HG03439 (cell line): Measurements from ENCODE around the gene LHPP.

Source experiments
- ATAC-seq: cut with Tn5 transposase; IDR thresholded peaks from one replicate; pipeline ENCODE4 v1.9.1; 2021; ENCODE audit warnings: mild to moderate bottlenecking, moderate library complexity; ENCODE audit not compliant: unreplicated experiment

The LHPP gene

DNA sequence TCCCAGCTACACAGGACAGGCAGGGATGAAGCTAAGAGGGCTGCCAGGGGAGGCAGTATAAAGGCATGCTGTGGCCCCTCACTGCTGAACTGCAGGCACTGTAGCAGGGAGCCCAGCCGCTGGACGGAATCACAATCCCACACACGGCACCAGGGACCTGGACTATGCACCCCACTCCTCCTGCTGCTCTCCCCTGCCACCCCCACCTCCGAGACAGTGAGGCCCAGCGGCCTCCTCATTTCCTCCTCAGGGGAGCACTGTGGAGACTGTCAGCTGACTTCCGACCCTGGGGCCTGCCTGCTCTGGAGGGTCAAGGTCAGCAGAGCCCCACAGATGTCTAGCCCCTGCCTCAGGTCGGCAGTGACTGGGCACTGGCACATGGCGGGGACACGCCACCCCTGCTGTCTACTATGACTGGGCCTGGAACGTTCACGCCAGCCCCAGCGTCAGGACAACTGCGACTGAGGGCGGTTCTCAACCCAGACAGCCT lies 189.8 kb downstream of the LHPP start:
- ATAC-seq, result no peak

GRCh38 chr10:124652200-124652599 lies 190.6 kb downstream of the LHPP start:
- no peak for ATAC-seq

DNA sequence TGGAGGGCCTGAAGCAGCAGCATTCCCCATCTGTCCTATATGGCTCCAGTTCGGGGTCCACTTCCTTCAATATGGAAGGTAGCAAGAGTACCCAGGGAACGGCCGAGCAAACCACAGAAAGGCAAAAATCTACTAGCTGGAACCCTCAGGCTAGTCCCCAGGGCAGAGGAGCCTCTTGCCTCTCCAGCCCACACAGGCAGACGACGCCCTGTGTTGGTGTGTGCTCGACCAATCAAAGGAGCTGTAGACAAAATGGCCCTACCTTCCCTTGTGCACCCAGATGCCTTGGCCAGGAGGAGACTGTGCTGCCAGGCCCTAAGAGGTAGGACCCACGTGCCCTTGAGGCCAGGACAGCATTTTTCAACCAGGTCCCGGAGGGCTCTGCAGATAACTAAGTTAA lies 191.1 kb downstream of the LHPP start:
- ATAC-seq, result no peak

DNA sequence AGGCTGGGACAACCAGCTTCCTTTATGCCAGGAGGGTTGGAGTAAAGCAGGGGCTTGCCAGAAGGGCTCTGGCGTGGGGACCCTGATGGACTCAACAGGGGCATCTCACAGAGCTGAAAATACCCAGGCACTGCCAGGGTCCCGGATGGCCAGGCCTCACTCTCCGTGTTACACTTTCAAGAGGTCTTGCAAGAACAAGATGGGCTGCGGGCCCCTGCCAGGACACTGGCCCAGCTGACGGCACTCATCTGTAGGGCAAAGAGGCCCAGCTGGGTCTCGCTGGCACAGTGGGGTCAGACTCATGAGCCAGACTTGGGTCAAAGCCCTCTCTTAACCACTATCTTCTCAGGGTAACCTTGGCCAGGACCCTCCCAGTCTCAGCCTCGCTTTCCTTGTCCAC lies 191.7 kb downstream of the LHPP start:
- no peak for ATAC-seq

DNA sequence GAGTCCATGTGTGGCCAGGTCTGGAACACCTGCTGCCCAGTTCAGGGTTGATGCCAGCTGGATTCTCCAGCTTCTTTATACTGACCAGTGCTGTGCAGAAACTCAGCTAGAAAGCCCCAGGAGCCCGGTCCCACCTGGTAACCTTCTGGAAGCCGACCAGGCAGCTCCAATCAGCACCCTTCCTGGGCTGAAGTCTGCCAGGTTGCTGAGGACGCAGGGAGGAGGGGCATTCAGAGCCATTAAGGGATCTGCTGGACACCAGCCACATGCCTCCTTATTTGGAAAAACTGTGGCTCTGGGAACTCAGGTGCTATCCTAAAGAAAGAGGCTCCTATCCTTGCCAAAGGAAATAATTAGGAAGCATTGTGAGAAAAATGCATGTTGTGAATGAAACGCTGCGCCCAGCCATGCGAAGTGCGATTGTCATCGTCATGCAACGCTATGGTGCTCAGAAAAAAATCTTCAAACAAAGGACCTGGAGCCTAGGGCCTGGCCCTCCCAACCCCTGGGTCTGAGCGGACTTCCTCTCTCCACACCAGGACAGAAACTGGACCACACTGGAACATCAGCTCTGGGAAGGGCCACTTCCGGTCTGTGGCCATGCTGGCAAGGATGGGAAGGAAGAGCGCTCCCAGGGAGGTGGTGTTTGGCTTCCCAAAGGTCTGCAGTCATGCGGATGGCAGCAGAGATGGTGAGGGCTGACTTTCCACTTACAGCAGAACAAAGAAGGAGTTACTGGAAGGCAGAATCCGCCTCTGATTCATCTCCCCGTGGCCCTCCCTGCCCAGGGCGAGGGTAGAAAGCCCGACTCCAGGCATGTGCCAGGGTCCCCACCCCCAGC lies 192.4 kb downstream of the LHPP start:
- no peak for ATAC-seq

DNA sequence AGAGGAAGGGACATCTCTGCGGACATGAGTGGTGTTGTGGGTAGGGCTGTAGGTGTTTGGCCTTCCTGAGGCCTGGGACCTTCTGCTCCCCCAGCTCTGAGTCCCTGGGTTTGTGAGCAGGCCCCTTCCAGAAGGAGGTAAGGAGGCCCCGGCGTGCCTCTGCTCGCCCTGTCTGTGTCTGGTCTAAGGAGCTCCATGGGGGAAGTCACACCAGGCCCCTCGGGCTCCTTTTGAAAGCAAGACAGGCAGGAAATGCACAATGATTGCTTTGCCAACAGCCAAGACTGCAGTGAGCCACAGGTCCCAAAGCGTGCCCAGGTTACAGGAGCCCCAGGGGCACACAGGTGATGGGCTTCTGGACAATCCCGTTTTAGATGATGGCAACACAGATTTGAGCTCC lies 193.1 kb downstream of the LHPP start:
- ATAC-seq, result no peak

- ATAC-seq, result no peak
Observed at GRCh38 chr10:124655191-124656112, 193.8 kb downstream of the LHPP start.

- no peak for ATAC-seq
Observed at GRCh38 chr10:124656113-124656490, 194.5 kb downstream of the LHPP start.

- ATAC-seq, result no peak
Observed at GRCh38 chr10:124656541-124656940, 194.9 kb downstream of the LHPP start.

- ATAC-seq, result no peak
Observed at GRCh38 chr10:124657806-124658205, 196.2 kb downstream of the LHPP start.

GRCh38 chr10:124658591-124659242 lies 197.1 kb downstream of the LHPP start:
- ATAC-seq, result no peak

- ATAC-seq, result no peak
Observed at GRCh38 chr10:124659380-124659779, 197.8 kb downstream of the LHPP start.

DNA sequence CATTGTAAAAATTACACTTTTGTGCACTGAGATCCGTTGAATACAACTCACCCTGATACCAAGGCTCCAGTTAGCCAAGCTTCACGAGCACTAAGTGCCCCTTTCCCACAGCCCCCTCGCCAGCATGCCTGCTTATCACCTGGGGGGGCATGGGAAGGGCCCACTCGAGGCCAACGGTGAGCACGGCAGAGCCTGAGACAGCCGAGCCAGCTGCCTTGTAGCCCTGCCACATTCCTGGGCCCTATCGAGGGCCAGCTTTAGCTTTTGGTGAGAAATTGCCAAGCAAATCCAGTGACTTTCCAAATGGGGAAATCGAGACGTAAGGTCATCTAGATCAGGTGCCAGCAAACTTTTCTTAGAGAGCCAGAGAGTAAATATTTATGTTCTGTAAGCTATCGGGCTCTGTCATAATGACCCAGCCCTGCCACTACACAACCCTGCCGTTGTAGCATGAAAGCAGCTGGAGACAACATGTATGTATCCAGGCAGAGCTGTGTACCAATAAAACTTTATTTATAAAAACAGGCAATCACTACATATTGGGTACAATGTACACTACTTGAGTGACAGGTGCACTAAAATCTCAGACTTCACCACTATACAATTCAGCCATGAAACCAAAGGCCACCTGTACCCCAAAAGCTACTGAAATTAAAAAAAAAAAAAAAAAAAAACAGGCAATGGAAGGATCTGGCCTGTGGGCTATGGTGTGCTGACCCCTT lies 198.9 kb downstream of the LHPP start:
- no peak for ATAC-seq

- no peak for ATAC-seq
Observed at GRCh38 chr10:124661660-124662180, 200.1 kb downstream of the LHPP start.

GRCh38 chr10:124663228-124663627 lies 201.6 kb downstream of the LHPP start:
- ATAC-seq, result no peak
